ENCODE results near the gene SIAH1.
"Not testable (repeated sequence)": the region's sequence is repeated elsewhere in the genome, so short reads cannot be mapped to it uniquely, and the experiment has no call there.

The SIAH1 gene

GRCh38 chr16:48330189-48330840 lies 54.9 kb downstream of the SIAH1 start:
- peak; percentile 47 to 60 (median 58) for DNase-seq

GRCh38 chr16:48329138-48329537 lies 56.1 kb downstream of the SIAH1 start:
- no peak for DNase-seq

GRCh38 chr16:48326915-48327314 lies 58.3 kb downstream of the SIAH1 start:
- DNase-seq: peak; percentile 21 to 28 (median 26)

- DNase-seq: peak; percentile 20 to 68 (median 61)
Observed at GRCh38 chr16:48323783-48324775, 61.1 kb downstream of the SIAH1 start.

- DNase-seq: peak; percentile 77 to 89 (median 88)
Observed at GRCh38 chr16:48321317-48322036, 63.7 kb downstream of the SIAH1 start.

- peak; percentile 49 to 66 (median 57) for DNase-seq
Observed at GRCh38 chr16:48318630-48319029, 66.6 kb downstream of the SIAH1 start.

- peak; percentile 82 to 92 (median 86) for DNase-seq
Observed at GRCh38 chr16:48317614-48318315, 67.4 kb downstream of the SIAH1 start.

- peak; percentile 13 to 56 (median 43) for DNase-seq
Observed at GRCh38 chr16:48317026-48317425, 68.2 kb downstream of the SIAH1 start.

- DNase-seq: not testable (repeated sequence)
Observed at GRCh38 chr16:48313905-48314304, 71.3 kb downstream of the SIAH1 start.

GRCh38 chr16:48310908-48311641 lies 74.1 kb downstream of the SIAH1 start:
- DNase-seq: peak in 2 of 3 donors; percentile 14 to 55

Data from suppressor macrophage treated with lipopolysaccharide for 1 hour (primary cell).